HUES64 (cell line): Measurements from ENCODE around the gene IL12B.
"Not testable (repeated sequence)": the region's sequence is repeated elsewhere in the genome, so short reads cannot be mapped to it uniquely, and the experiment has no call there.

ENCODE experiments used
- H3K27ac ChIP-seq: 2 replicates; pipeline ENCODE4 v1.7.0; 2013; ENCODE audit warnings: low read depth, low read length, inconsistent platforms
- H3K27me3 ChIP-seq: 2 replicates; pipeline ENCODE4 v1.6.1; 2013; ENCODE audit warnings: mild to moderate bottlenecking, low read length; ENCODE audit not compliant: insufficient read depth
- H3K36me3 ChIP-seq: 2 replicates; pipeline ENCODE4 v1.6.1; 2013; ENCODE audit warnings: mild to moderate bottlenecking, low read length; ENCODE audit not compliant: insufficient read depth
- H3K4me1 ChIP-seq: 2 replicates; pipeline ENCODE4 v1.6.1; 2013; ENCODE audit warnings: mild to moderate bottlenecking, low read length, moderate library complexity; ENCODE audit not compliant: insufficient read depth
- H3K4me3 ChIP-seq: 2 replicates; pipeline ENCODE4 v1.5.1; 2013; ENCODE audit warnings: mild to moderate bottlenecking, low read length, moderate library complexity
- H3K9ac ChIP-seq: 2 replicates; pipeline ENCODE4 v1.6.1; 2013; ENCODE audit warnings: mild to moderate bottlenecking, low read depth, low read length
- H3K9me3 ChIP-seq: 2 replicates; pipeline ENCODE4 v1.6.1; 2013; ENCODE audit warnings: low read depth, low read length; ENCODE audit not compliant: insufficient read depth
- WGBS: fragments of 150-250, 120-280 bp; methylation state at CpG from one replicate; pipeline ENCODE4 v1.1.7; 2013; ENCODE audit warnings: missing lambda C conversion rate; 5-methylcytosine and 5-hydroxymethylcytosine counted together

IL12B gene

GRCh38 chr5:159286420-159287035 lies 43.8 kb downstream of the IL12B start:
- Histone ChIP-seq H3K4me3 (no peak overlapping the region), H3K27ac (no peak overlapping the region), H3K9ac (no peak overlapping the region), H3K4me1 (no peaks in the 10 kb centered on the region), H3K27me3 (no peaks in the 10 kb centered on the region), H3K9me3 (no peaks in the 10 kb centered on the region), H3K36me3 (peaks cover 29% of the 10 kb centered on the region)
- 97% methylated on average over 7 of the region's 8 CpGs for WGBS

- Histone ChIP-seq H3K4me3 (no peak overlapping the region), H3K27ac (no peak overlapping the region), H3K9me3 (no peaks in the 10 kb centered on the region), H3K36me3 (peaks cover 97% of the 10 kb centered on the region), H3K4me1 (no peaks in the 10 kb centered on the region), H3K27me3 (no peaks in the 10 kb centered on the region), H3K9ac (no peak overlapping the region)
These were observed 55.6 kb downstream of the IL12B start for GRCh38 chr5:159274676-159275075.

DNA sequence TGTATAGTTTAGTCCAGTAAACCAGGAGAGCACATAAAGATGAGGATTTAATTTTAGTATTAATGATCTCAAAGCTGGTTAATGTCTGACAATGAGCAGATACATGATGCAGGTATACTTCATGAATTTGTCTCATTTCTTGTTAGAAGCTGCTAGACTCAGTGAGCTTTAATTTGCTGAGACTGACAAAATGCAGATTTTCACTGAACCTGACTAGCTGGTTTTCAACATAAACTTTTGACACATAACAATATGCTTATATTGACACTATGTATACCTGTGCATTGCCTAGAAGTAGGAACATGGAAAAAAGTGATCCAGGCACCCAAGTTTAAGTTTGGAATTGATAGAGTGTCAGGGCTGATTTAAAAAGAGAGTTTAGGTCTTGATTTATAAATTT lies 56.4 kb downstream of the IL12B start:
- Histone ChIP-seq H3K9me3 (no peaks in the 10 kb centered on the region), H3K27me3 (no peaks in the 10 kb centered on the region), H3K4me3 (no peak overlapping the region), H3K36me3 (peaks cover 98% of the 10 kb centered on the region), H3K4me1 (no peaks in the 10 kb centered on the region), H3K27ac (no peak overlapping the region), H3K9ac (no peak overlapping the region)

- Histone ChIP-seq H3K27ac (no peak overlapping the region), H3K27me3 (no peaks in the 10 kb centered on the region), H3K9ac (no peak overlapping the region), H3K4me1 (no peaks in the 10 kb centered on the region), H3K9me3 (no peaks in the 10 kb centered on the region), H3K4me3 (no peak overlapping the region), H3K36me3 (peaks cover 63% of the 10 kb centered on the region)
- no CpG with 5 or more reads among the region's 2 CpGs for WGBS
These were observed 60.6 kb downstream of the IL12B start for GRCh38 chr5:159269723-159270122.

DNA sequence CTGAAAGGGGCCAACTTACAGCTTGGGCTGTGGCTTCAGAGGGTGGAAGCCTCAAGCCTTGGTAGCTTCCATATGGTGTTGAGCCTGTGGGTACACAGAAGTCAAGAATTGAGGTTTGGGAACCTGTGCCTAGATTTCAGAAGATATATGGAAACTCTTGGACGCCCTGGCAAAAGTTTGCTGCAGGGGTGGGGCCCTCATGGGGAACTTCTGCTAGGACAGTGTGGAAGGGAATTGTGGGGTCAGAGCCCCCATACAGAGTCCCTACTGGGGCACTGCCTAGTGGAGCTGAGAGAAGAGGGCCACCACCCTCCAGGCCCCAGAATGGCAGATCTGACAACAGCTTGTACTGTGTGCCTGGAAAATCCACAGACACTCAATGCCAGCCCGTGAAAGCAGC lies 63.5 kb downstream of the IL12B start:
- WGBS = 96% methylated on average over 2 of the region's 2 CpGs
- not testable (repeated sequence) for H3K27ac ChIP-seq, H3K27me3 ChIP-seq, H3K9ac ChIP-seq, H3K4me3 ChIP-seq, H3K9me3 ChIP-seq, H3K4me1 ChIP-seq
- peaks cover 34% of the 10 kb centered on the region for H3K36me3 ChIP-seq
